Right renal cortex interstitium (tissue), 3 donors: Measurements from ENCODE around the gene DPH3. TPM values are rescaled to one million over a fixed set of nuclear protein-coding genes. Genes with fewer than 3 reads are reported as not detected.

Source experiments
- DNase-seq, 3 donors: peaks; one replicate each; pipeline ENCODE4 v3.0.0-alpha.2; 2013; ENCODE audit warnings: low read depth in 3 of 3, low spot score in 2 of 3
- polyA plus RNA-seq, 3 donors: library from polyadenylated mRNA; unstranded; fragments of 120-200 nt; gene quantifications; one replicate each; pipeline ENCODE4 v1.2.1, GENCODE V29; 2013; ENCODE audit not compliant: insufficient read length in 3 of 3

The DPH3 gene
- polyA plus RNA-seq, 3 donors, result 27.8 to 29.3 (median 27.8) TPM

- DNase-seq, result no peak
These were observed 30.1 kb upstream of the DPH3 start for GRCh38 chr3:16294844-16295243.

GRCh38 chr3:16290827-16291196, 26.1 kb upstream of the DPH3 start:
- no peak for DNase-seq

- peak in 2 of 3 donors; percentile 25 to 32 for DNase-seq
These were observed 25.5 kb upstream of the DPH3 start for GRCh38 chr3:16290007-16290826.

DNA sequence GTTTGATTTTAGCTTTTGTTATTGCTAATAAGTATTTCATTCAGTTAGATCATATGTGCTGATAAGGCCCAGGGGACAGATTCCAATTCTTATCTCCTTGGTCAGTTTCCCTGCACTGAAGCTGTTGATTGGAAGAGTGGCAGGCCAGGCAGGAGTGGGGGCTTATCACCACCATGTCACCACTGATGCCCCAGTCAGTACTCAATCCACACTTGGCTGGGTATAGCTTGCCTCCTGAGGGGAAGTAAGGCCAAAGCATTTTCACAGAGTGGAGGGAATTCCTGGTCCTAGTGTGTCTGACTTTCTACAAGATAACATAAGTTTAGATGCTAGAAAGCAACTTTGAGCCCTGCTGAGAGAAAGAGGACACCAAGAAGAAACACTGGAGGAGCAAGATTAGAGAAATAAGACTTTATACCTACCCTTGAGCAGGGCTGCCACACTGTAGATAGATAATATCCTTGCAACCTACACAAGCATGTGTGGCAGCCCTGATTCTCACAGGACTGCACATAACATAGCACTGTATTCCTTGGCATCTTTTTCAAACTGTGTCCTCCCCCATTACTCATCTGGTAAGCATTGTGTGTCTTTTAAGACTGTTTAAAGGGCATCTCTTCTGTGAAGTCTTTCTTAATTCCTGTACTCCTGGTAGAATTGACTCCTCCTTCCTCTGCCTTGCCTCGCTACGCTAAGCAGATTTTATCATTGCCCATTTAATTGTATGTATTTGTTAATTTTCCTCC, 24.6 kb upstream of the DPH3 start:
- DNase-seq, result no peak

GRCh38 chr3:16288664-16289063, 23.9 kb upstream of the DPH3 start:
- DNase-seq, result no peak

DNA sequence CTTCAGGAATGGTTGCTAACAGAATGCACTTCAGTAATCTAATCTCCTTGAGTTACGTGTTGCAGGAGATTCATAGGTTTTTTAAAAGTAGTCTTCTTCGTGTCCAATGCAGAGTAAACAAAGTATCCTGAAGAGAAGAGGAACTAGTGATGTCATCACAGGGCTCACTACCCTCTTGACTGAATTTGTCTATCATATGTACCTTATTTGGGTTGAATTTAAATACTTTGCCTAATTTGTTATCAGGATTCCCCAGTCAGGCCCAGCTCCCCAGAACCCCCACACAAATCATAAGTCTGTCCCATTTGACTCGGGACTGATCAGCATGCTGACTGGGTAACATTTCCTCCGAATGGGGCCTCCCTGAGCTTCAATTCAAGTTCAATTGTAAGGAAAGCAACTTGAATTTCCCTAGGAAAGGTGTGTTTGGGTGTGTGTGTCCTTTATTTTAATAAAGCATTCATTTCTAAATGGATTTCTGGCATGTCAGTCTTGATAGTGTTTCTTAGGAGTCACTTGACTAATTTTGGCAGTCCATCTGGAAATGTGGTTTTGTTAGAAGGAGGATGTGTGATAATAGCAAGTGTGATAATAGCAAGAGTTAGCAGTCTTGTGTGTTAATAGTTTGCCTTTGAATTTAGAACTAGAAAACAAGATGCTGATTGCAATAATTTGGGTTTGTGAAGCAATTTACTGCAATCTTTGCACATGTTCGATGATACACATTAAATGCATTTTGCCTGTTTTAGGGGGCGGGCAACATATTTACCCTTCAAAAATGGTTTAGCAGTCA, 22.2 kb upstream of the DPH3 start:
- DNase-seq, result no peak

DNA sequence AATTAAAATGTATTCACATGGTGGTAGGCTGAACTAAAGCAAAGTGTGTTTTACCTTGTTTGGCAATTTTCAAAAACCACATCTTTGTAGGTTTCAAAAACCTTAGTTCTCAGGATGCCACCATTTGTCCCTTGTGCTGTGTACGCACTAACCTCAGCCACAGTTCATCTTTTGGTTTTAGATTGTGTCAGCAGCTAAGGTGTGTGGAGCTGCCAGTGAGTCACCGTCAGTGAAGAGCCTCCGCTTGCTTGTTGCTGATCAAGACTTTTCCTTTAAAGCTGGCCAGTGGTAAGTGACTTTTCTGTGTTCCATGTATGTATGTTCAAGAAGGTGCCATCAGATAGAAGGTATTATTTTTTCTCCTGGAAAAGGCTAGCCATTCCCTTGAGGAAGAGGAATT, 21.4 kb upstream of the DPH3 start:
- no peak for DNase-seq

DNA sequence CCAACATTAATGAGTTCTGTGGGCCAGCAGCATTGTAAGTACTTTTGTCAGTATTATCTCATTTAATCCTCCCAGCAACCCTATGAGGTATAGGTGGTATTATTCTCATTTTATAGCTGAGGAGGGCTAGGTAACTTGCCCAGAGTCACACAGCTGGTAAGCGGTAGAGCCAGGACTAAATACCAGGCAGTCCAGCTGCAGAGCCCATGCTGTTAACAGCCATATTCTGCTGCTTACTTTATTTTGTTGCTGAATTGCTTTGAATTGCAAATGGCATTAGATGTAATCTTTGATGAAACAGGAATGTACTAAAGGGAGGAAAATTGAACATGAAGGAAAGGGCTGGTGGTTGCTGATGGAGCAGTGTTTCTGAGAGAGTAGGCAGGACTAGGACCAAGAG, 19.9 kb upstream of the DPH3 start:
- no peak for DNase-seq

- DNase-seq, result no peak
These were observed 15.9 kb upstream of the DPH3 start for GRCh38 chr3:16280671-16281070.

DNA sequence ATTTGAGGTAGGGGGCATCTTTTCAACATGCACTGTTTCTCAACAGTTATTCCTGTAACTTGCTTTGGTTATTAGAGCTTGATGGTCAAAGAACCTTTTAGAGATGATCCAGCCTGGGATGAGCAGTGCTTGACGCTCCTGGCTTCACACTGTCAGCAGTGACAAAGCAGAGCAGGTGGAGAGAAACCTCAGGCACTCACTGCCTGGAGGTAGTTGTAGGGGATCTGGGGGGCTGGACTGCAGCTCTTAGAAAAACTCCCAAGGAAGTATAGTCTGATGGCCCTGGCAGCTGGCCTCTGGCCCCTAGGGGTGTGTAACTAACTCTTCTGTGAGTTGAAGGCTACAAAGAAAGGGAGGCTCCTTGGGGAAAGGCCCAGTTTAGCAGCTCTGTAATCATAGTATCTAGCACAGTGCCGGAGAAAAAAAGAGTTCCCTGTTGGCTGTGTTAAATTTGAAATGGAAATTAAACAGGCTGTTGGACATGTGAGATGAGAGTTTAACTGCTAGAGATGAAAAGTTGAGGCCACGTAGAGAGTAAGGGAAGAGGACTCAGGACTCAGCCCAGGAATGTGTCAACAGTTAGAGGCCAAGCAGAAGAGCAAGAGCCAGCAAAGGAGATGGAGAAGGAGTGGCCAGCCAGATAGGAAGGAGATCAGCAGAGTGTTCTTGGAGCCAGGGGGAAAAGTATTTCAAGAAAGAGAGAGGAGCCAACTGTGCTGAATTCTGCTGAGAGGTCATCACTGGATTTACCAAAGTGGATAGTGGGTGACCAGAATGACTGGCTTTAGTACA, 14.5 kb upstream of the DPH3 start:
- no peak for DNase-seq

DNA sequence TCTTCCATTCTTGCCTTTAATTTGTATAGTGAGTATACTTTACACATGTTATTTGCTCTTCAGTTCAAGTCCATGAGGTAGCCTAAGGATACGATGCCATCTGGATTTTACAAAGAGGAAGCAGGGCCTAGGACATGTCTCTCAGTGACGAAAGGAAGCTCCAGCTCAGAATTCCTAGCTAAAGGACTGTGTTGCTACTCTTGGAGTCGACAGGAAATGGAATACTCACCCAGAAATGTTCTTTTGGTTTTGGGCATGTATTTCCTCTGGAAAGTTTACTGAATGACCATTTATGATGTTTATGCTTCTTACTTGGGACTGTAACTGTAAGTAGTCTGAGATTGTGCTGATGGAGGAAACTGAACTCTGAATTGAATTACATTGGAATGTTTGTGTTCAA, 12.7 kb upstream of the DPH3 start:
- no peak for DNase-seq

DNA sequence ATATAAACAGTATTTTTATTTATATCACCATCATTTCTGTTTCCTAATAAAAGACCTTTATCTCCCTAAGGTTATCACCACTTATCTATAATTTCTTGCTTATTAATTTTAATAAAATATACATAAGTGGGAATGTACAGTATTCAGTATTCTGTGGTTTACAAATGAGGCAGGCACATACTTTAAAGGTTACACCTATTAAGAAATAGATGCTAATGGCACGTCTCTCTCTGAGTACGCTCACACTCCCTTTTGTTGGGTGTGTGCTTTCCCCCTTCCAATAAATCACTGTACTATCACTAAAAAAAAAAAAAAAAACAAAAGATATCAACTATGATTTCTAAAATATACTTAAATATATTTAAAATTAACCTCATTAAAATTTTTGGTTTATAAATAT, 9.1 kb upstream of the DPH3 start:
- DNase-seq, result no peak

DNA sequence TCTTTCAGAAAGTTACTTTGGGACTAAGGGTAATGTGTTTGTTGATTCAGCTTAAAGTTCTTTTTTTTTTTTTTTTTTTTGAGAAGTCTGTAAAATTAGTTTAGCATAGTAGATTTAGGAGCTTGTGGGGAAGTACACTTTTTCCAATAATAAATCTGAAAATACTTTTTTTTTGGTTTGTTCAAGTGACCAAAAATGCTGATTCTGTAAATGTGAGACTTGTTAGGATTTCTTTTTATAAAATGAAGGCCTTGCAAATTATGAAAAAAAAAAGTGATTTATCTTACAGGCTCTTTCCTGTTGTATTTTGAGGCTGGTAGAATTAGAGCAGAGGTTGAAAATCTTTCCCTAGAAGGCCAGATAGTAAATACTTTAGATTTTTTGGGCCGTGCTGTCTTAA, 7.8 kb upstream of the DPH3 start:
- no peak for DNase-seq

GRCh38 chr3:16270855-16271254, 6.1 kb upstream of the DPH3 start:
- DNase-seq, result no peak

GRCh38 chr3:16266714-16267113, 2.0 kb upstream of the DPH3 start:
- no peak for DNase-seq

GRCh38 chr3:16265455-16265786, 678 bp upstream of the DPH3 start:
- DNase-seq, result no peak

GRCh38 chr3:16264174-16264707, 502 bp downstream of the DPH3 start:
- DNase-seq, result no peak

GRCh38 chr3:16262174-16262573, 2.6 kb downstream of the DPH3 start:
- DNase-seq, result no peak

- no peak for DNase-seq
These were observed 4.7 kb downstream of the DPH3 start for GRCh38 chr3:16260046-16260445.

DNA sequence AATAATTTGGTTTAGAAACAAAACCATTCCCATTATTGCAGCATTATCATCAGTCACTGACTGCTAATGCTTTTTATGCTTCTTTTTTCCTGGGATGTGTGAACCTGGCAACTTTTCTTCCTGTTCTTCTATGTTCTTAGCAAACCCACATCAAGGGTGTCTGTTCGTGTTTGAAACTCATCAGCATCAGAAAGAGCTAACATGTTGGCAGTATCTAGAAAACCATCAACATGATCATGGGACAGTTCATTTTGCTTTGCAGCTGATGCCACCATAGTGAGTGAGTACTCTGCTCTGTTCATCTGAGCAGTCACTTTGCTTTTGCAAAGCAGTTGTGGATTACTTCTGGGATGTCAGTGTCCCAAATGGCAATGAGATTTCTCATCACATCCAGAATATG, 5.9 kb downstream of the DPH3 start:
- no peak for DNase-seq

DNA sequence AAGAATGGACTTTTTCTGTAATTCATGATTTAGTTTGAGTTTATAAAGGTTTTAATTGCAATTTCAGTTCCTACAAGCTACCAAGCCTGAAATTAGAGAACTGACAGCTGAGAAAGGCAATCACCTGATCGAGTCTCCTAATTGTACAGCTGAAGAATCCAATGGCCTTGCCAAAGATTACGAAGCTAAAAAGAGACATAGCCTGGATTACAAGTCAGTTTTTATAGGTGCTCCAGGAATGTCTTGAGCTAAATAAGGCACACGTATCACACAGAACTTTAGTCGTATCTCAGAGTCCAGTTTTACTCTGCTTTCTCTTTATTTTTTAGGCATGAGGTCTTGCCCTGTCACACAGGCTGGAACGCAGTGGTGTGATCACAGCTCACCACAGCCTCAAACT, 6.6 kb downstream of the DPH3 start:
- DNase-seq, result no peak
